Putamen (tissue), 1 donor: Measurements from ENCODE around the gene PSMD12.

ENCODE experiments used
- DNase-seq: peaks from one replicate; pipeline ENCODE4 v3.0.0-alpha.2; 2016; ENCODE audit warnings: low spot score

PSMD12 gene

DNA sequence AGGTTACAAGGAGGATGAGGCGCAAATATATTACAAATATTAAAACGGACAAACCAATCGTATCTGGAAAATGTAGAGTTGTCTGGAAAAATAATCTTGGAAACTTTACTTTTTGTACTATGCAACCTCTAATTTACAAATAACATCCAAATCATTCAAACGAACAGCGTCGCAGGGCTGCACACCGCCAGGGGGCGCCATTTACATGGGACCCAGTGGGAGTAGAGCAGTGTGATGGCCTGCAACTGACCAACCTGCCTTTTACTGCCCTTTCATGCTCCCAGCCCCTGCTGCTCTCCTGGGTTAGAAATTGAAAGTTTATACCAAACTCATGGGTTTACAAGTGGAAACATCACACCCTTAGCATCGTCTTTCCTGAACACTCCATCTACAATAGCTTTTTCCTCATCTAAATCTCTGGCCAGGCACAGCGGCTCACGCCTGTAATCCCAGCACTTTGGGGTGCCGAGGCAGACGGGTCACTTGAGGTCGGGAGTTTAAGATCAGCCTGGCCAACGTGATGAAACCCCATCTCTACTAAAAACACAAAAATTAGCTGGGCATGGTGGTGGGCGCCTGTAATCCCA lies 20.7 kb upstream of the PSMD12 start:
- DNase-seq, result no peak

DNA sequence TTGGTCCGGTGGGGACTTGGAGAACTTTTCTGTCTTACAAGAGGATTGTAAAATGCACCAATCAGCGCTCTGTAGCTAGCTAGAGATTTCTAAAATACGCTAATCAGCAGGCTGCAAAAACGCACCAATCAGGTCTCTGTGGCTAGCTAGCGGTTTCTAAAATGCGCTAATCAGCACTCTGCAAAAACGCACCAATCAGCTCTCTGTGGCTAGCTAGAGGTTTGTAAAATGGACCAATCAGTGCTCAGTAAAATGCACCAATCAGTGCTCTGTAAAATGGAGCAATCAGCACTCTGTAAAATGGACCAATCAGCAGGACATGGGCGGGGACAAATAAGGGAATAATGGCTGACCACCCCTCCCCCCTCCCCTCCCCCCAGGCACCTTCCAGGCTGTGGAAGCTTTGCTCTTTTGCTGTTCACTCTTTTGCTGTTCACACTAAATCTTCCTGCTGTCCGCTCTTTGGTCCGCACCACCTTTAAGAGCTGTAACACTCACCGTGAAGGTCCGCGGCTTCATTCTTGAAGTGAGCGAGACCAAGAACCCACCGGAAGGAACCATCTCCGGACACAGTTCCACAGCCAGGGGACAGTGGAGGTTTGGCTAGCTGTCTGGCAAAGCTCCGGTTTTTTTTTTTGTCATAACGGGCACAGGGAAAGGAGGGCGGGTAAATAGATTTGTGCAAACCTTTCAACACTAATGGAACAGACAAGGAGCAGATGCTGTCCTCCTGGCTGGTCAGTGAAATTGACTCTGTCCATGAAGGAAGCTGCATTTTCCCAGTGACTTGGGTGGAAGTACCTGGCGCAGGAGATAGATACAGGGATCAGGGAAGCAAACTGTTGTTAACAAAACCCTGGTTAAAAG lies 19.0 kb upstream of the PSMD12 start:
- DNase-seq, result no peak

DNA sequence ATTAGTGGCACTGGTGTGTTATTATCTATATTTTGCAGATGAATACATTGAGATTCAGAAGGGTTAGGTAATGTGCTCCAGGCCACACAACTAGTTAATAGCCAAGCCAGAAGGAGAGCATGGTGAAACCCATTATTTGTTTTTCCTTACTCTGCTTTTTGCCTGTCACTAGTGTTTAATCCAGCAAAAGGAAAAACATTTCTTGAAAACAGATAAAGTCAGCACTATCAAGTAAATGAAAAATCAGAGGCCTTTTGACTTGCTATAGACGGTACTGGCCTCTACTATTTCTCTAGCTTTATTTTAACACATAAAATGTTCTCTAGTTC lies 15.5 kb upstream of the PSMD12 start:
- no peak for DNase-seq

DNA sequence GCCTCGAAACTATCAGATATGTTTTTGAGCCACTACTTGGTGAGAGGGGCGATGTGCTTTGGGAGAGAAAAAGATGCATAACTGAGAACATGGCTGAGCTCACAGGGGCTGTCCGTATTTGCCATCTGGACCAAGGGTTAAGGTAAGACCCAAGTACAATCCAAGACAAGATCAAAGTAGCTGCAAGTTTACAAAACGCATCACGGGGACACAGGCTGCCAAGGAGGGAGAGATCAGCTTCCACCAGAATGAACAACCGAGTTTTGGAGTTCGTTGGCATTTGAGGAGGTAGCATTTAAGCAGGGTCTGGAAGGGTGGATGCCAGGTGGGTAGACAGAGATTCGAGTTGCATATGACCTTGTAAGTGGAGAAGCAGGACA lies 12.9 kb upstream of the PSMD12 start:
- DNase-seq, result no peak

DNA sequence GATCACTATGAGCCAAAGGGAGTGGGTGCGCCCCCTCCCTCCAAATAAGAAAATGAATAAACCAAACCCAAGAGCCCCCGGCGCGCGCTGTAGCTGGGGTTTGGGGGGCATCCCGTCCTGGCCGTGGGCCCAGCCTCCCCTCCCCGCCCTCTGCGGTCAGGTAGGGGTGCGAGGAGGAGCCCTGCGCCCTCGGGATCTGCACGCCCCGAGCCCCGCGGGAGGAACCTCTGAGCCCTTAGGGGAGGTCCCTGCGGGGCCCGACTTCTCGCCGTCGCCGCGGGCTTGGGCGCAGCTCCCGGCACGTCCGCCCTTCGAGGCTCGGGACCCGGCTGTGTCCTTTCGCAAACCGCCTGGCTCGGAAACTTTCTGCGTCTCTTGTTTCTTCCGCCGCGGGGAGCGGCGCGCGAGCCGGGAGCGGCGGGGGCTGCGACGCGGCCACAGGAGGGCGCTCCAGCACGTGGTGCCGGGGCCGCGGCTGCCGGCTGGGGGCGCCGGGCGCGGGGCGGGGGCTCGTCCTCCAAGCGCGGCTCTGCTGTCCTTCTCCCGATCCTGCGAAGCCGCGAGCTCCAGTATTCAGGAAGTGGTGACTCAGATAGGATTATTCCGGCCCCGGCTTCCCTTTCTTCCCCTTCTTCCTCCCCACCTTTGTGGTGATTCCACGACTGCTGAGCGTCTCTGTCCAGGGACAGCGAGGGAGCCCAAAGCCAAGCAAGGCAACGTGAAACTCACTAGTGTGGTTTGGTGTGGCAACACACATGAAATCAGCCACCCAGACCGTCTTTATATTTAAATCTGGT lies 12.3 kb upstream of the PSMD12 start:
- peak; percentile 70 for DNase-seq

DNA sequence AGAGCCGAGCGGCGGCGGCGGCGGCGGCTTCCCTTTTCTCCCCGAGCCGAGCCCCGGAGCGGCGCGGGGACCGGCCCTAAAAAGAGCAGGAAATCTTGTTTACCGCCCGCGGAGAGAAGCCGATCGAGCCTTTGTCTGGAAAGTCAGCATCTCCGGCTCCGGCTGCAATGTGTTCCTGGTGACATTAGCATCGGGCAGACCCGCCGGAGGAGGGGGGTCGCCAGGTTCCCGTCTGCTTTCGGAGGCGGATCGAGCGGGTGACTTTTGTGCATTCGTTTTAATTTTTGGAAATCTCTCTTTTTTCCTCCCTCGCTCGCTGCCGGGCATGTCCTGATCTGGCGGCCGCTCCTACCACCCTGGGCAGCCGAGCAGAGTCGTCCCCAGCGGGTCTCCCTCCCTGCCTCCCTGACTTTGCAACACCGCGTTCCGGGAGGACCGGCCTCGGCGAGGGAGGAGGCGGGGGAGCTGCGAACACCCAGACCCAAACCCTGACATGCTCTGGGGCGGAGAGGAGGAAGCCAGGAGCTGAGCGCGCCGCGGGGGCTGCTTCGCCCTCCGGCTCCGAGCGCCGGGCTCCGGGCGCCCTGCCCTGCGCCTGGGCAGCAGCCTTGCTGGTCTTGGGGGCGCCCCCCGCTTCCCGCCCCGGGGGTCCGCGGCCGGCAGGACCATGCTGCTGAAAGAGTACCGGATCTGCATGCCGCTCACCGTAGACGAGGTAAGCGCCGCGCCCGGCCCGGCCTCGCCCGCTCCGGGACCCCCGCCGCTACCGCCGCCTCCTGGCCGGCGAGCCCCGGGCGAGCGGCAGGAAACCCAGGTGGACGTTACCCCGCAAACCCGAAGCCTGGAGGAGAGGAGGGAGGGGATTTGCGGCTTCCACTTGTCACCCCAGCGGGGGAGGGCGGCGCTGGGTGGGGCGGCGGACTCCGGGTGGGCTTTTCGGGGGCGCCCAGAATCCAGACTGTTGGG lies 11.4 kb upstream of the PSMD12 start:
- DNase-seq, result no peak

DNA sequence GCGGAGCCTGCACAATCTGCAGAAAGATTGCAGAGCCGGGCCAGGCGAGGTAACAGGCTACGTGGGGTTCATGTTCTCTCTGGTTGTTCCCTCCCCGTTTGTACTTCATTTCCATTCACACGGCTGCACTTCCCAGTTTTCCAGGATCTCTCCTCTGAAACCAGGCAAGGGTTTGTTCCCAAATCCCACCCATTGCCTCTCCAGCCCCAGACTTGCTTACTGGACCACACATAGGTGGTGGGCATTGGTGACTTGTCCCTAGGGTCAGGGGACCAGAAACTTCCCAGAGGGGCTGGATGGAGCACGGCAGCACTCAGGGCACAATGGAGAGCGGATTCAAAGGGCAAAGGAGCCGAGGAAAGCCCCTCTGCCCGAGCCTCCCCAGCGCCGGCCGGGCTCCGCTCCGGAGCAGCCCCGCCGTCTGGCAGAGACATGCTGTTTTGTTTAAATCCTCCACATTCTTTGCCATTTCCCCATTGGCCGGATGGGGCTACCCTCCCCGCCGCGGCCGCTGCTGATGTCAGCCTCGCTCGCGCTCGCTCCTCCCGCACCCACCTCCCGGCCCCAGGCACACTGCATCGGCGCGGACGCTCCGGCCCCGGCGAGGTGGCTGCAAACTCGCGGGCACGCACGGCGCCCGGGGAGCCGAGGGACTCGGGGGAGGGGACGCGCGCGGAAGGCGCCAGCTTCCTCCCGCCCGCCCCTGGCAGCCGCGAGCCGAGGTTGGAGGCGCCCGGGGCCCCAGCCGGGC lies 10.5 kb upstream of the PSMD12 start, which contains the start of gene PITPNC1:
Gene PITPNC1 (plus strand): TSS at position 545 of the 751 bp plus-strand sequence.
- peak; percentile 86 for DNase-seq

DNA sequence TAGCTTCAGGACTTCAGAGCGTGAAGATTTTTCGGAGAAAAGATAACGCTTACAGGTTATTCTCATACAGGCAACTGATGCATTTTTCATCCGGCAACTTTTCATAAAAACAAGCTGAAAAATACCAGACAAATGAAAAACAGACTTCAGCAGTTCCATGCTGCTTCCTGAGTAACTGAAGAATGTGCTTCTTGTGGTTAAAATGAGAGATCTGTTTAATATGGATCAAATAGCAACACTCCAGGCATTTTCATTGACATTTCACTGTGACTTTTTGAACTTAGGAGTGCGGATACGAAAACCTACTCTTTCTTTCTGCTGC lies 10.0 kb upstream of the PSMD12 start:
- DNase-seq, result no peak

DNA sequence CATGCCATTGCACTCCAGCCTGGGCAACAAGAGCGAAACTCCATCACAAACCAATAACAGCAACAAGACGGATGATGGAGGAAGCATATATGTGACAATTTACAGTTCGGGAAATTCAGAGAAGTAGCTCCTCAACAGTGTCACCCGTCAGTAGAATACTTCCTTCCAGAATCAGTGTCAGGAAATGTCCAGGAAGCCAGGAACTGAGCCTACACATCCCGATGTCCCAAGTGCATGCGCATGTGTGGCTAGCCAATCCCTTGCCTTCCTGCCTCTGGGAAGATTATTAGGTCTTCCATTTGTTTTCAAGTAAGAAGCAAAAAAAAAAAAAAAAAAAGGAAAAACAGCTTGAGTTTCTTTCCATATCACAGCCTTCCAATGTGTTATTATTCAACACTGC lies 9.3 kb upstream of the PSMD12 start:
- DNase-seq, result no peak

DNA sequence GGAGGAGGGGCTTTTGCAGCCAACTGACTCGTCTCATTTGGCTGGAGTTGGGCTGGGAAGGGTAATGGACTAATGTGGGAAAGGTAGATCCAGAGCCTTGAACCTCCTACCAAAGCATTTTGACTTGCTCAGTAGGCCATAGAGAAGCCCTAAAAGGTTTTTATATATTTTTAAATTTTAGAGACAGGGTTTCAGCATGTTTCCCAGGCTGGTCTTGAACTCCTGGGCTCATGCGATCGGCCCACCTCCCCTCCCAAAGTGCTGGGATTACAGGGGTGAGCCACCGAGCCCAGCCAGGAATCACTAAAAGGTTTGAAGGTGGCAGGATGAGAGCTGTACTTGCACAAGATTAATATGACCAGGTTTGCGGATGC lies 8.7 kb upstream of the PSMD12 start:
- DNase-seq, result no peak

DNA sequence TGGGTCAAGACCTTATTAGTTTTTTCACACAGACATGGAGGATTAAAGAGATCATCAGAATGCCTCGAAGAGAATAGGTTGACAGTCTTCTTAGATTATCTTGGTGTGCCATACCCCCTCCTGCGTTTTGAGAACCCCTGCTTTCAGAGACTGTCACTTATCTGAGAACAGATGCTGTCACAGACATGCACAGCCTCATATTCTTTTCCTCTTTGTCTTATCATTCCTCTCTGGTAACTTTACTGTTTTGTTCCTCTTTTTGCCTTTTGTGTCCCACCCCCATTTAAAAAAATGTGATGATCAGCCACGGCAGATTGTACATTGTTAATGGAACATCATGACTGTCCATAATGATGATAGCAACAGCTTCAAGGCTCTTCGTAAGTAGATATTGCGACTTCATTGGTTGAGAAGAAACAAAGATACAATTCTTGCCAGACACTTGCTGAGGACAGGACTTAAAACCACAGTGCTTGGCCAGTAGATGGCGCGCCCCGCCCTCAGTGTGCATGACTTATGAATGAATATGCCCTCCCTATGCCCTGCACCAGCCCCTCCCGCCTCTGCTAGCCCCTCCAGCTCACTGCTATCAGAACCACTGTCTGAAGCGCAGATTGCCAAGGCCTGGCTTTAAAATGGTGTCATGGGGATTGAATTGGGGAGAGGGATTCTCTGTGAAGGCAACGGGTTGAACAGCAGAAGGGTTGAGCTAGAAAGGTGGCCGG lies 8.1 kb upstream of the PSMD12 start:
- DNase-seq, result peak; percentile 80

DNA sequence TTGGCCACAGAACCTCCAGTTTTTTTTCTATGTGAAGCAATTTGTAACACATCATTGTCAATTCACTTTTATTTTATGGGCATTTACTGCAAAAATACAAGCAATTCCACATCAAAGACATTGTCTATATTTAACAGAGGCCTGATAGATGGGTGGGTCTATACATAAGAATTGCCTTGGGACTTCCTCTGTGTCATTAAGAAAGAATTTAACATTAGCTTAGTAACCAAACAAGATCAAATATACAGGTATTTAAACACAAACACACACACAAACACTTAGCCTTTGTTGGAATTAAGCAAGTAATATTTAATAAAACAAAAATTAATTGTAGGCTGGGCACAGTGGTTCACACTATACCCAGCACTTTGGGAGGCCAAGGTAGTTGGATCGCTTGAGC lies 6.4 kb upstream of the PSMD12 start:
- DNase-seq, result no peak

DNA sequence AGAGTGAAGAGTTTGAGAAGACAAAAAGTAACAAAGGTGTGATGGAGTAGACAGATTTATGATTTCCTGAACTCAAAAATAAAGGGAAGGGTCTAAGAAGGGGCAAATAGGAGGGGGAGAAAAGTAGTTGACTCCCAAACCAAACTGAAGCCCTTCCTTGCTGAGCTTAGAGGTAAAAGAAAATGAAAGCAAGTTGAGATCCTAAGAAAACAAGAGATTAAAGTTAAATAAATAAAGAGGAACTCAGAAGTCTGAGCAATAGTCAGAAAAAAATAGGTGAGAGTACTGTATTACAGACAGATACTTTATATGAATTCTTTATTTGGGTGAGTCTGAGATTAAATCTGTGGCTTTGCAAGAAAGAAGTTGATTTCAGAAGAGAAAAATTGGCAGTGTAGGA lies 3.3 kb upstream of the PSMD12 start:
- no peak for DNase-seq

DNA sequence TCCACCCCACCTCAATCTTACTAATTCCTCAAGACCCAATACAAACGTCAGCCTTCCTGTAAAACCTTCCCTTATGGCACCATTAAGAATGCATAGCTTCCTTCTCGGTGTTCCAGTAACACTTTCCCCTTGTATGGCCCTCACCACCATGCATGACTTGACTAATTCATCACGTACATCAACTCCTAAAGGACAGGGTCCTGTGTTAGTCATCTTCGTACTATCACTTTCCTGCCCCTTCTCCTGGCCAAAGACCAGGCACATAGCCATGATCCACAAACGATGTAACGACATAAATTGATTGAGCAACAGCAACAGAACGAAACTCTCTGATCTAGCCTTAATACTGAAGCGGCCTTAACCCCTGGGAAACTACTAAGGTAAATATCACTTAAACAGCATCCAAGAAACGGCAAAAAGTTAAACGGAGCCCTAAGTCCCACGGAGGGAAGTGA lies 612 bp downstream of the PSMD12 start:
- no peak for DNase-seq

DNA sequence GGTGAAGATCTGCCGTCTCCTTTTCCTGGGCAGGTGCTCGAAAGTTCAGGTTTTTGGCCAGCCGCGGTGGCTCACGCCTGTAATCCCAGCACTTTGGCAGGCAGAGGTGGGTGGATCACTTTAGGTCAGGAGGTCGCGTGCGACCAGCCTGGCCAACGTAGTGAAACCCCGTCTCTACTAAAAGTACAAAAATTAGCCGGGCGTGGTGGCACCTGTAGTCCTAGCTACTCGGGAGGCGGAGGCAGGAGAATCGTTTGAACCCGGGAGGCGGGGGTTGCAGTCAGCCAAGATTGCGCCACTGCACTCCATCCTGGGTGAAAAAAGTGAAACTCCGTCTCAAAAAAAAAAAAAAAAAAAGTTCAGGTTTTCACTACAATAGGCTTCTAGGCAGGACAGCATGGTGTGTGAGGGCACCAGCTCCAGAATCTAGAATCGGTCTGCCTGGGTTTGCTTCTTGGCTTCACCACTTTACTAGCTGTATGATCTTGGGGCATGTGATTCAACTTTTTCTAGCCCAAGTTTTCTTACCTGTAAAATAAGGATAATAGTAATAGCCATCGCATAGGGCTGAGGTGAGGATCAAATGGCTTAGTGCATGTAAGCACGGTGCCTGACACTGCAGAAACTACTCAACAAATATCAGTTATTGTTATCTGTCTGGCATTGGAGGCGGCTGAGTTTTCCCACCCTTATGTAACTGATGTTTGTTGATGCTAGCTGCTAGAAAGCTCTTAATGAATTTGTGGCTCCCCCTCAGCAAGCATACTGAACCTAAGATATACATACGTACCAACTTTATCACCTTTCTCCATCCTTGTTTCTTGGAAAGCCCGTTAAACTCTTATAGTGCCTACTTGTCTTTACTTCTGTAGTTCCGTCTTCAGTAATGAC lies 1.3 kb downstream of the PSMD12 start:
- no peak for DNase-seq

DNA sequence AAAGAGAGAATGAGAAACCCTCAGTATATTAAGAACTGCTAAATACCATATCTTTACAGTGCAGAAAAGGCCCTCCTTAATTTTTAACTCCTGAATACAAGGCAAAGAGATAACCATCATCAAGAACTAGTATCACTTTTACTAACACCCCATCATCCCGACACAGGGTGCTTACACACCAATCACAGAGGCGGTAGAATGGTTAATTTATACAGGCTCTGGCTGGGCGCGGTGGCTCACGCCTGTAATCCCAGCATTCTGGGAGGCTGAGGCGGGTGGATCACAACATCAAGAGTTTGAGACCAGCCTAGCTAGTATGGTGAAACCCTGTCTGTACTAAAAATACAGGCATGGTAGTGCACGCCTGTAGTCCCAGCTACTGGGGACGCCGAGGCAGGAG lies 4.2 kb downstream of the PSMD12 start:
- no peak for DNase-seq

DNA sequence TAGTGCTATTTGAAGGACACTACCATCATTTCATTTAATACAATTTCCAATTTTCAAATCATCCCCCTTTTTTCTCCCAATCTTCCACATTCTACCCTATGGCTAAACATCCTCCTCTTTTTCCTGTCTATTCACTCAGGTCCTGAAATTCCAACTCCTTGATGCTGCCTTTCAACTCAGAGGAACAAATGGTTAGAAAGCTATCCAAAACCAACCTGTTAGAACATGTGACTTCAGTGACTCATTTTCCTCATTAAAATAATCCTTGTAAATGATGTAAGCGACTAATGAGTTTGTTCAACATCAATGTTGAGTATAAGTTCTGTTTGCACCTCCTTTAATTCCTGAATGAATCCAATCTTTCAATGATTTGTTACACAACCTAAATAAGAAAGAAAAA lies 5.5 kb downstream of the PSMD12 start:
- DNase-seq, result no peak

DNA sequence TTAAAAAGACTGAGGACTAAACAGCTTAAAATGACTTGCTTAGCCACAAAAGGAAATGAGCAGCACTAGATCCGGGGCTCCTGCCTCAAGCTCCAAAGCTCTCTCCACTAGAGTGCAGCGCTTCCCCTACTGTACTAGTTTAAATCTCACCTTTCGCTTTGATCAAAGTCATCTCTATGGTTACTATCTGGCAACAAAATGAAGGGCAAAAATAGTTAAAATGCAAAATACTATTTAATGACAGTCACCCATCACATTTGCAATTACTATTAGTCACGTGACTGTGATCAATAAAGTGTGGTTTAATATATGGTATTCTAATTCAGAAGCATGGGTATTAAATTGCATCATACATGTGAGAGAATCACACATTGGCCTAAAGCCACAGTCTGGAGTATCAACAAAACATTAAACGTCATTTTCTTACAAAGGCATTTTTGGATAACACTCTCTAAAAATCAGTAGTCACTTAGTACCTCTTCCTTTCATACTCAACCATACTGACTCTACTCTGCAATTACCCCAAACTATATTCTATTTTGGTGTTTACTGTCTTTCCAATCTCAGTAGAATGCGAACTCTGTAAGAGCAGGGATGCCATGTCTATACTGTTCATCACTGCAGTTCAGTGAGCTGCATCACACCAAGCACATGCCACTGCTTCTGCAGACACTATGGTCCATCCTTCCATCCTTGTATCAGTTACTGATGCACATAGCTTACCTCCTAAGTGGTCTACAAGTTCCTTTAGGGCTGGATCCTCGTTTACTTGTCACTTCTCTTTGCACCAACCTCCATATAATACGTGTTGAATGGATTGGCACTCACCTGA lies 6.2 kb downstream of the PSMD12 start:
- no peak for DNase-seq

DNA sequence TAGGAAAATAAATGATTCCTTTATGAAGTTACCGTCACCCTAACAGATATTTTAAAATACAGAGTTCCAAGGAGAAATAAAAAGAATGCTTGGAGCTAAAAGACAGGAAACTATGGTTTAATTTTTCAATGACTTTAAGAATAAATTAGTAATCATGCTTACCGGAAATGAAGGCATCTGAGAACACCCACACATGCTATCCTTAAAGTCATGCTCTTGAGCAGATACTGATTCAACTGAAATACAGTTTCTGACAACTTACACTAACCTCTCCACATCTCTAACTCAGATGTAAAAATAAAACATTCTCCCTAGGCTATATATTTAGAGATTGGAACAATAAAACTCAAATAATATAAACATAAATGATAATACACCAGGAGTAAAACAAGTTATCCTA lies 7.8 kb downstream of the PSMD12 start:
- no peak for DNase-seq
